Body of pancreas (tissue), 4 donors: Measurements from ENCODE around the gene GRB10.

ENCODE experiments used
- CTCF ChIP-seq, 7 experiments: fragments of 450-650 bp in 4 of 7; fragments of 200-600 bp in 3 of 7; sonication (generic) in 3 of 7; IDR thresholded peaks; one replicate each; pipeline ENCODE4 v1.5.1; 2016 to 2019; ENCODE audit warnings: antibody characterized with exemption in 7 of 7
- POLR2A ChIP-seq, 3 donors: fragments of 450-650 bp; IDR thresholded peaks; one replicate each; pipeline ENCODE4 v1.6.1; 2016; ENCODE audit warnings: antibody characterized with exemption in 3 of 3, mild to moderate bottlenecking in 2 of 3

- TF ChIP-seq CTCF (IDR thresholded peaks at IDR 0.05) (no peak), POLR2A (IDR thresholded peaks at IDR 0.05) (no peak)
Measured at GRCh38 chr7:50783303-50783702, 607 bp upstream of the GRB10 start.
